Esophagus muscularis mucosa (tissue), 4 donors: ENCODE results near the gene SLC35F3.

Experiments
- CTCF ChIP-seq, 3 experiments: fragments of 200-600 bp in 2 of 3; fragments of 450-650 bp in 1 of 3; sonication (generic) in 2 of 3; IDR thresholded peaks; one replicate each; pipeline ENCODE4 v1.5.1; 2017 to 2019; ENCODE audit warnings: antibody characterized with exemption in 3 of 3, mild to moderate bottlenecking in 2 of 3, moderate library complexity in 1 of 3
- EP300 ChIP-seq: sonication (generic); formaldehyde crosslinking; IDR thresholded peaks from one replicate; pipeline ENCODE4 v1.6.1; 2017; ENCODE audit warnings: antibody characterized with exemption
- POLR2AphosphoS5 ChIP-seq, 2 donors: sonication (generic); formaldehyde crosslinking; IDR thresholded peaks; one replicate each; pipeline ENCODE4 v1.6.1; 2017; ENCODE audit warnings: antibody characterized with exemption in 2 of 2

GRCh38 chr1:233940908-233941307 lies 36.4 kb downstream of the SLC35F3 start:
- TF ChIP-seq EP300 (no peak), POLR2AphosphoS5 (IDR thresholded peaks at IDR 0.05) (no peak), CTCF (IDR thresholded peaks at IDR 0.05) (no peak)
